SK-N-SH (cell line): ENCODE data around the gene TMEM192. TPM values are rescaled to one million over a fixed set of nuclear protein-coding genes. Genes with fewer than 3 reads are reported as not detected.
A peak's percentile ranks its signal among the peaks of the same experiment; 100 is the strongest.

Experiments
- CTCF ChIA-PET: fragments of 300-600, 350-600 bp; formaldehyde crosslinking; extraction: SDS; loops from one replicate; lab custom pipeline; 2021; lab: Yijun Ruan, JAX
- POLR2A ChIA-PET: fragments of 350-600 bp; sonication (Branson Sonifier 250); formaldehyde crosslinking; extraction: SDS; loops from one replicate; lab custom pipeline; 2020; ENCODE audit warnings: antibody characterized with exemption, inconsistent platforms; lab: Yijun Ruan, JAX
- DNase-seq: peaks from one replicate; pipeline ENCODE4 v3.0.0; 2012
- H2AFZ ChIP-seq: fragments of 200-600 bp; sonication (generic); 2 replicates; pipeline ENCODE4 v1.8.1; 2016; ENCODE audit warnings: antibody characterized with exemption, mild to moderate bottlenecking, low read depth
- H3F3A ChIP-seq: fragments of 200-600 bp; sonication (generic); replicated peaks from 2 replicates; pipeline ENCODE3; 2016; ENCODE audit warnings: antibody characterized with exemption, mild to moderate bottlenecking; ENCODE audit not compliant: insufficient read depth
- H3K27ac ChIP-seq, 2 experiments: fragments of 200-500 bp in 1 of 2; fragments of 200-600 bp in 1 of 2; sonication (Bioruptor generic) in 1 of 2; sonication (generic), shearing (Covaris generic) in 1 of 2; 2 replicates each; pipeline versions ENCODE4 v1.5.1 to v1.6.1; 2014 to 2016; ENCODE audit warnings: low read depth in 2 of 2, inconsistent platforms in 1 of 2, low read length in 1 of 2, mild to moderate bottlenecking in 1 of 2, mixed read lengths in 1 of 2
- H3K27me3 ChIP-seq: fragments of 200-600 bp; sonication (generic), shearing (Covaris generic); 2 replicates; pipeline ENCODE4 v1.6.1; 2016; ENCODE audit warnings: mixed run types; ENCODE audit not compliant: insufficient read depth
- H3K36me3 ChIP-seq, 2 experiments: fragments of 200-500 bp in 1 of 2; fragments of 200-600 bp in 1 of 2; sonication (Bioruptor generic) in 1 of 2; sonication (generic) in 1 of 2; replicated peaks in 1 of 2; 2 replicates each; pipeline versions ENCODE3 to v1.5.1; 2014 to 2016; ENCODE audit warnings: low read length in 1 of 2, mild to moderate bottlenecking in 1 of 2; ENCODE audit not compliant: insufficient read depth in 2 of 2, control insufficient read depth in 1 of 2
- H3K4me1 ChIP-seq, 2 experiments: fragments of 200-500 bp in 1 of 2; fragments of 200-600 bp in 1 of 2; sonication (Bioruptor generic) in 1 of 2; sonication (generic), shearing (Covaris generic) in 1 of 2; 2 replicates each; pipeline versions ENCODE4 v1.5.1 to v1.6.1; 2014 to 2016; ENCODE audit warnings: low read depth in 1 of 2, low read length in 1 of 2, mixed run types in 1 of 2; ENCODE audit not compliant: insufficient read depth in 2 of 2, control insufficient read depth in 1 of 2
- H3K4me2 ChIP-seq: fragments of 200-600 bp; sonication (generic), shearing (Covaris generic); 2 replicates; pipeline ENCODE4 v1.6.1; 2017; ENCODE audit warnings: mixed run types
- H3K4me3 ChIP-seq, 2 experiments: fragments of 200-500 bp in 1 of 2; fragments of 200-600 bp in 1 of 2; sonication (Bioruptor generic) in 1 of 2; sonication (generic), shearing (Covaris generic) in 1 of 2; 2 replicates each; pipeline versions ENCODE4 v1.5.1 to v1.8.1; 2014 to 2016; ENCODE audit warnings: low read depth in 2 of 2, inconsistent platforms in 1 of 2, low read length in 1 of 2, mild to moderate bottlenecking in 1 of 2, mixed read lengths in 1 of 2, moderate library complexity in 1 of 2
- H3K79me2 ChIP-seq: fragments of 200-600 bp; sonication (generic); 2 replicates; pipeline ENCODE4 v1.8.1; 2017; ENCODE audit warnings: mild to moderate bottlenecking; ENCODE audit not compliant: insufficient read depth
- H3K9ac ChIP-seq: fragments of 200-600 bp; sonication (generic); 2 replicates; pipeline ENCODE4 v1.6.1; 2017; ENCODE audit warnings: mixed run types
- H3K9me2 ChIP-seq: fragments of 200-600 bp; sonication (generic); 2 replicates; pipeline ENCODE4 v1.6.1; 2017; ENCODE audit warnings: mixed run types
- H3K9me3 ChIP-seq: fragments of 200-600 bp; sonication (generic); 2 replicates; pipeline ENCODE4 v1.6.1; 2017; ENCODE audit warnings: mixed run types, mild to moderate bottlenecking, moderate library complexity
- H4K20me1 ChIP-seq: fragments of 200-600 bp; sonication (generic); 2 replicates; pipeline ENCODE4 v1.6.1; 2017; ENCODE audit warnings: mild to moderate bottlenecking, mixed run types; ENCODE audit not compliant: insufficient read depth
- EP300 ChIP-seq, 2 experiments: IDR thresholded peaks; 2 replicates each; pipeline versions ENCODE4 v1.4.0 to v1.6.1; 2012; ENCODE audit warnings: borderline replicate concordance in 1 of 2, low read depth in 1 of 2, low read length in 1 of 2
- FOSL2 ChIP-seq: IDR thresholded peaks from 2 replicates; pipeline ENCODE4 v1.4.0; 2012; ENCODE audit warnings: low read depth, mild to moderate bottlenecking, moderate library complexity, borderline replicate concordance
- FOXJ3 ChIP-seq: sonication (generic); formaldehyde crosslinking; IDR thresholded peaks from 2 replicates; pipeline ENCODE4 v1.5.1; 2020; ENCODE audit warnings: mild to moderate bottlenecking, missing genetic modification reagents
- FOXM1 ChIP-seq: IDR thresholded peaks from 2 replicates; pipeline ENCODE4 v1.4.0; 2012; ENCODE audit warnings: low read depth, mild to moderate bottlenecking
- JUND ChIP-seq: IDR thresholded peaks from 2 replicates; pipeline ENCODE4 v1.4.0; 2012
- NRF1 ChIP-seq: IDR thresholded peaks from 2 replicates; pipeline ENCODE4 v1.6.1; 2012; ENCODE audit warnings: low read depth, mild to moderate bottlenecking, low read length
- RAD21 ChIP-seq: IDR thresholded peaks from 2 replicates; pipeline ENCODE4 v1.6.1; 2012; ENCODE audit warnings: mild to moderate bottlenecking, low read length
- RFX5 ChIP-seq: IDR thresholded peaks from 2 replicates; pipeline ENCODE4 v1.6.1; 2012; ENCODE audit warnings: mild to moderate bottlenecking, improper control_type of control experiment, low read length
- SIN3A ChIP-seq: IDR thresholded peaks from 2 replicates; pipeline ENCODE4 v1.6.1; 2012; ENCODE audit warnings: low read depth, mild to moderate bottlenecking, low read length, moderate library complexity, borderline replicate concordance
- SMC3 ChIP-seq: IDR thresholded peaks from 2 replicates; pipeline ENCODE4 v1.6.1; 2012; ENCODE audit warnings: low read depth, low read length, improper control_type of control experiment
- TCF12 ChIP-seq: IDR thresholded peaks from 2 replicates; pipeline ENCODE4 v1.4.0; 2012
- TEAD4 ChIP-seq: IDR thresholded peaks from 2 replicates; pipeline ENCODE4 v1.4.0; 2012; ENCODE audit warnings: mild to moderate bottlenecking, borderline replicate concordance; ENCODE audit not compliant: insufficient read depth
- polyA plus RNA-seq, 3 experiments: library from polyadenylated mRNA; depleted of rRNA; stranded (reverse); fragments of >200 nt; gene quantifications; 2 replicates each; pipeline ENCODE4 v1.2.3, GENCODE V29; 2012
- TF ChIP-seq, protein P1 (sequence below): IDR thresholded peaks from 2 replicates; pipeline ENCODE4; 2012
- TF ChIP-seq, protein P2 (sequence below): fragments of 200-600 bp; sonication (generic); IDR thresholded peaks from 2 replicates; pipeline ENCODE4 v1.6.1; 2017; ENCODE audit warnings: antibody characterized with exemption, mild to moderate bottlenecking, moderate library complexity
- TF ChIP-seq, protein P3 (sequence below): IDR thresholded peaks from 2 replicates; pipeline ENCODE4 v1.4.0; 2012; ENCODE audit warnings: low read depth, borderline replicate concordance
- TF ChIP-seq, protein P4 (sequence below): fragments of 150-350 bp; IDR thresholded peaks from 2 replicates; pipeline ENCODE4 v1.6.1; 2017; ENCODE audit warnings: antibody characterized with exemption, low read length, low read depth, borderline replicate concordance

The TMEM192 gene
- polyA plus RNA-seq, 1 of the 3 experiments (the other 2 are of a cell fraction), result 9.1 TPM

DNA sequence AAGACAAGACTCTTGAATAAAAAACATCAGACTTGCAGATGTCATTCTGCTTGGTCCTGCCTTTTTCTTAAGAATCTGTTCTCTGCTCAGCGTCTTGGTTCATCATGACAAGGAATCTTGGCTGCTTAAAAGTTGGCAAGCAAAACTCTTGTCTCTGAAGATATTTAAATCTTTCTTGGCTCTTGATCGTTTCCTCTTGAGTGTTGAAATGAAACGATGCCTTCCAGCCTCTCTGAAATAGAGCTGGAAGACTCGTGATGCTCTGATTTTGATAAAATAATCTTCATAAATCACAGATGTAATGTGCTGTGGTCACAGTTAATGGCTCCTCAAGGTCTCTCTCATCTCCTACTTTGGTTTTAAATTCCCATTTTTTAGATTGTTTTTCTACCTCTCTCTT is 39.9 kb upstream of the TMEM192 start (continued):
- TF ChIP-seq, protein P1, sequence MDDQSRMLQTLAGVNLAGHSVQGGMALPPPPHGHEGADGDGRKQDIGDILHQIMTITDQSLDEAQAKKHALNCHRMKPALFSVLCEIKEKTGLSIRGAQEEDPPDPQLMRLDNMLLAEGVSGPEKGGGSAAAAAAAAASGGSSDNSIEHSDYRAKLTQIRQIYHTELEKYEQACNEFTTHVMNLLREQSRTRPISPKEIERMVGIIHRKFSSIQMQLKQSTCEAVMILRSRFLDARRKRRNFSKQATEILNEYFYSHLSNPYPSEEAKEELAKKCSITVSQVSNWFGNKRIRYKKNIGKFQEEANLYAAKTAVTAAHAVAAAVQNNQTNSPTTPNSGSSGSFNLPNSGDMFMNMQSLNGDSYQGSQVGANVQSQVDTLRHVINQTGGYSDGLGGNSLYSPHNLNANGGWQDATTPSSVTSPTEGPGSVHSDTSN, result no peak; the same call in none of the 2 replicates
- TF ChIP-seq, protein P2, sequence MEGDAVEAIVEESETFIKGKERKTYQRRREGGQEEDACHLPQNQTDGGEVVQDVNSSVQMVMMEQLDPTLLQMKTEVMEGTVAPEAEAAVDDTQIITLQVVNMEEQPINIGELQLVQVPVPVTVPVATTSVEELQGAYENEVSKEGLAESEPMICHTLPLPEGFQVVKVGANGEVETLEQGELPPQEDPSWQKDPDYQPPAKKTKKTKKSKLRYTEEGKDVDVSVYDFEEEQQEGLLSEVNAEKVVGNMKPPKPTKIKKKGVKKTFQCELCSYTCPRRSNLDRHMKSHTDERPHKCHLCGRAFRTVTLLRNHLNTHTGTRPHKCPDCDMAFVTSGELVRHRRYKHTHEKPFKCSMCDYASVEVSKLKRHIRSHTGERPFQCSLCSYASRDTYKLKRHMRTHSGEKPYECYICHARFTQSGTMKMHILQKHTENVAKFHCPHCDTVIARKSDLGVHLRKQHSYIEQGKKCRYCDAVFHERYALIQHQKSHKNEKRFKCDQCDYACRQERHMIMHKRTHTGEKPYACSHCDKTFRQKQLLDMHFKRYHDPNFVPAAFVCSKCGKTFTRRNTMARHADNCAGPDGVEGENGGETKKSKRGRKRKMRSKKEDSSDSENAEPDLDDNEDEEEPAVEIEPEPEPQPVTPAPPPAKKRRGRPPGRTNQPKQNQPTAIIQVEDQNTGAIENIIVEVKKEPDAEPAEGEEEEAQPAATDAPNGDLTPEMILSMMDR, result no peak
- TF ChIP-seq, protein P3, sequence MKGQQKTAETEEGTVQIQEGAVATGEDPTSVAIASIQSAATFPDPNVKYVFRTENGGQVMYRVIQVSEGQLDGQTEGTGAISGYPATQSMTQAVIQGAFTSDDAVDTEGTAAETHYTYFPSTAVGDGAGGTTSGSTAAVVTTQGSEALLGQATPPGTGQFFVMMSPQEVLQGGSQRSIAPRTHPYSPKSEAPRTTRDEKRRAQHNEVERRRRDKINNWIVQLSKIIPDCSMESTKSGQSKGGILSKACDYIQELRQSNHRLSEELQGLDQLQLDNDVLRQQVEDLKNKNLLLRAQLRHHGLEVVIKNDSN, result peak; percentile 9; the same call in 1 of the 2 replicates
- TF ChIP-seq SIN3A, result 0 out of 2 replicates have a peak, but pooled peaks have one; percentile 55
- no peak for TF ChIP-seq RFX5
- TF ChIP-seq JUND, result peak; percentile 59
- peak in 1 of 2 experiments; percentile 89; a peak in 3 of 4 replicates for TF ChIP-seq EP300 (IDR thresholded peaks at IDR 0.05; ENCODE audit: borderline replicate concordance in 1 of 2, low read depth in 1 of 2, low read length in 1 of 2)
- TF ChIP-seq RAD21, result no peak
- TF ChIP-seq TEAD4, result peak; percentile 76
- TF ChIP-seq TCF12, result peak; percentile 93
- TF ChIP-seq FOSL2, result no peak
- no peak for TF ChIP-seq NRF1
- TF ChIP-seq FOXJ3 (CRISPR knock-in tag), result no peak

DNA sequence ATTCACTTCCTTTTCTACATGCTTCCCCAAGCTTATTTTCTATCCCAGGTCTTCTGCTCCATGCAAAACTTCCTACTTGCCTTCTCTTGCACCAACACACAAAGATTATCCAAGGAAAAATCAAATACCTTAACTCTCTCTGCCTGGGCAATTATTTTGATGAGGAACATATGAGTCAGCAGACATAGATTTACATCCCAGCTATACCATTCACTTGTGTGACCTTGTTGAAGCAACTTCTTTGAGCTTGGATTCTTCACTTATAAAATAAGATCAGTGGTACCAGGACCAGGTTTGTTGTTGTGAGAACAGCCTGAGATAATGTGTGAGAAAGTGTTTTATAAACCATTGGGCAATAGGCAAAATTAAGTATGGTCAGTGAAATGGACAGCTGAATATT is 39.1 kb upstream of the TMEM192 start:
- peak overlapping the region; percentile 64 for H2AFZ ChIP-seq
- no peaks in the 10 kb centered on the region for H3K9me2 ChIP-seq
- H3K36me3 ChIP-seq, result no peaks in the 10 kb centered on the region
- no peaks in the 10 kb centered on the region for H3K4me1 ChIP-seq
- no peak overlapping the region for H3K4me2 ChIP-seq
- H3K4me3 ChIP-seq, result no peak overlapping the region
- no peak overlapping the region for H3K9ac ChIP-seq
- ChIA-PET POLR2A (no interaction called here), CTCF (interaction anchor here (2.0 kb wide), 1 partner anchor 21 kb away, joined by 5 read pairs; no protein-coding TSS in a partner anchor)
- TF ChIP-seq FOSL2 (peak; percentile 40; the same call in 1 of the 2 replicates), FOXM1 (0 out of 2 replicates have a peak, but pooled peaks have one; percentile 0), RFX5 (no peak), TCF12 (peak; percentile 67; the same call in 1 of the 2 replicates), SMC3 (no peak), JUND (peak; percentile 40)
- TF ChIP-seq, protein P4, sequence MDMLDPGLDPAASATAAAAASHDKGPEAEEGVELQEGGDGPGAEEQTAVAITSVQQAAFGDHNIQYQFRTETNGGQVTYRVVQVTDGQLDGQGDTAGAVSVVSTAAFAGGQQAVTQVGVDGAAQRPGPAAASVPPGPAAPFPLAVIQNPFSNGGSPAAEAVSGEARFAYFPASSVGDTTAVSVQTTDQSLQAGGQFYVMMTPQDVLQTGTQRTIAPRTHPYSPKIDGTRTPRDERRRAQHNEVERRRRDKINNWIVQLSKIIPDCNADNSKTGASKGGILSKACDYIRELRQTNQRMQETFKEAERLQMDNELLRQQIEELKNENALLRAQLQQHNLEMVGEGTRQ, result no peak
- no peaks in the 10 kb centered on the region for H3K9me3 ChIP-seq
- no peaks in the 10 kb centered on the region for H4K20me1 ChIP-seq
- H3F3A ChIP-seq, result peaks cover 7% of the 10 kb centered on the region
- no peak for DNase-seq
- no peaks in the 10 kb centered on the region for H3K27me3 ChIP-seq
- no peaks in the 10 kb centered on the region for H3K79me2 ChIP-seq
- H3K27ac ChIP-seq, result peak overlapping the region; percentile 38 to 78; a peak in 2 of 4 replicates
